Activated naive CD8-positive, alpha-beta T cell treated with anti-CD3 and anti-CD28 coated beads for 36 hours (primary cell): Measurements from ENCODE around the gene PCSK1. TPM values are rescaled to one million over a fixed set of nuclear protein-coding genes. Genes with fewer than 3 reads are reported as not detected.
"Not testable (repeated sequence)": the region's sequence is repeated elsewhere in the genome, so short reads cannot be mapped to it uniquely, and the experiment has no call there.

Experiments used
- DNase-seq: peaks from one replicate; pipeline ENCODE4 v3.0.0; 2021
- H3K27ac Mint-ChIP-seq: one replicate; pipeline ENCODE4 v1.8.0; 2022; ENCODE audit warnings: mild to moderate bottlenecking, moderate library complexity, mixed read lengths
- H3K27me3 Mint-ChIP-seq: one replicate; pipeline ENCODE4 v1.8.0; 2022; ENCODE audit warnings: mild to moderate bottlenecking, mixed read lengths
- H3K36me3 Mint-ChIP-seq: one replicate; pipeline ENCODE4 v1.8.0; 2021; ENCODE audit warnings: mild to moderate bottlenecking, mixed read lengths
- H3K4me1 Mint-ChIP-seq: one replicate; pipeline ENCODE4 v1.8.0; 2021; ENCODE audit warnings: mixed read lengths
- H3K4me3 Mint-ChIP-seq: one replicate; pipeline ENCODE4 v1.8.0; 2022; ENCODE audit warnings: mild to moderate bottlenecking, moderate library complexity, mixed read lengths
- H3K9me3 Mint-ChIP-seq: one replicate; pipeline ENCODE4 v1.8.0; 2022; ENCODE audit warnings: mixed read lengths
- total RNA-seq, 2 experiments: library from RNA; stranded (reverse); gene quantifications; one replicate each; pipeline ENCODE4 v1.2.3, GENCODE V29; 2021

PCSK1 gene
- total RNA-seq, 2 experiments from 2014 or later: not detected

GRCh38 chr5:96404191-96404867 lies 28.7 kb downstream of the PCSK1 start:
- Mint-ChIP-seq H3K27me3 (peaks cover 9% of the 10 kb centered on the region), H3K9me3 (no peaks in the 10 kb centered on the region), H3K36me3 (no peaks in the 10 kb centered on the region), H3K4me3 (no peak overlapping the region), H3K4me1 (no peaks in the 10 kb centered on the region), H3K27ac (no peak overlapping the region)
- no peak for DNase-seq

- no peaks in the 10 kb centered on the region for H3K4me1 Mint-ChIP-seq
- no peak overlapping the region for H3K27ac Mint-ChIP-seq
- H3K27me3 Mint-ChIP-seq: peaks cover 9% of the 10 kb centered on the region
- no peaks in the 10 kb centered on the region for H3K9me3 Mint-ChIP-seq
- no peak for DNase-seq
- no peaks in the 10 kb centered on the region for H3K36me3 Mint-ChIP-seq
- no peak overlapping the region for H3K4me3 Mint-ChIP-seq
Observed at GRCh38 chr5:96402500-96402899, 30.5 kb downstream of the PCSK1 start.

GRCh38 chr5:96396878-96397277 lies 36.2 kb downstream of the PCSK1 start:
- H3K27me3 Mint-ChIP-seq: peaks cover 3% of the 10 kb centered on the region
- no peaks in the 10 kb centered on the region for H3K4me1 Mint-ChIP-seq
- no peaks in the 10 kb centered on the region for H3K36me3 Mint-ChIP-seq
- H3K4me3 Mint-ChIP-seq: no peak overlapping the region
- H3K9me3 Mint-ChIP-seq: peaks cover 1% of the 10 kb centered on the region
- no peak overlapping the region for H3K27ac Mint-ChIP-seq
- DNase-seq: no peak

DNA sequence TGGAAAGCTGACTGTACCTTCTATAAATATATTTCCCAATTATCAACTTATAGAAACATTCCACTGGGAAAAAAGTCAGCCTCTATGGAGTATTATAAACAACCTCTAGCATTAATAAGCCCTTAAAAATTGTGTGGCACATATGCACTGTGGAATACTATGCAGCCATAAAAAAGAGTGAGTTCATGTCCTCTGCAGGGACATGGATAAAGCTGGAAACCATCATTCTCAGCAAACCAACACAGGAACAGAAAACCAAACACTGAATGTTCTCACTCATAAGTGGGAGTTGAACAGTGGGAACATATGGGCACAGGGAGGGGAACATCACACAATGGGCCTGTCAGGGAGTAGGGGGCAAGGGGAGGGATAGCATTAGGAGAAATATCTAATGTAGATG lies 37.8 kb downstream of the PCSK1 start:
- H3K27ac Mint-ChIP-seq, H3K9me3 Mint-ChIP-seq, H3K4me1 Mint-ChIP-seq, H3K27me3 Mint-ChIP-seq, DNase-seq, H3K36me3 Mint-ChIP-seq, H3K4me3 Mint-ChIP-seq: not testable (repeated sequence)

GRCh38 chr5:96391921-96392320 lies 41.1 kb downstream of the PCSK1 start:
- H3K9me3 Mint-ChIP-seq: peaks cover 1% of the 10 kb centered on the region
- no peak overlapping the region for H3K4me3 Mint-ChIP-seq
- no peaks in the 10 kb centered on the region for H3K4me1 Mint-ChIP-seq
- peaks cover 3% of the 10 kb centered on the region for H3K27me3 Mint-ChIP-seq
- no peak for DNase-seq
- no peak overlapping the region for H3K27ac Mint-ChIP-seq
- H3K36me3 Mint-ChIP-seq: no peaks in the 10 kb centered on the region

- Mint-ChIP-seq H3K27ac (no peak overlapping the region), H3K36me3 (no peaks in the 10 kb centered on the region), H3K4me3 (no peak overlapping the region), H3K27me3 (peaks cover 21% of the 10 kb centered on the region), H3K9me3 (no peaks in the 10 kb centered on the region), H3K4me1 (no peaks in the 10 kb centered on the region)
- no peak for DNase-seq
Observed at GRCh38 chr5:96388176-96388575, 44.9 kb downstream of the PCSK1 start.

DNA sequence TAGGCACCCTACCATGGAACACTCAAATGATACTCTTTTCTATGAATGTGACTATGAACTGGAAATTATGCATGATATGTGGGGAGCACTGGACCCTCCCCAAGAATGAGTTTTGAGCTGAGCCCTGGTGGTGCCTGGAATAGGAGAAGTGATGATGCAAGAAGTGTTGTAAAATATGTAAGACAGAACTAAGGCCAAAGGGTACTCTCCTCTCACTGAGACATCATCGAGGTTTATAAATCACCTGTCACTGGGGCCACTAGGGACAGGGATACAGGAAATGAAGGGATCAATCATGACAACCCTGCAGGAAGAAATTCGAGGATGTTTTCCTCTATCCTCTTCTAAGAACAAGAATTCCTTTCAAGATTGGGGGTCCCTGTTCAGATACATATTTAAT lies 45.4 kb downstream of the PCSK1 start:
- H3K27ac Mint-ChIP-seq: no peak overlapping the region
- no peaks in the 10 kb centered on the region for H3K36me3 Mint-ChIP-seq
- peaks cover 21% of the 10 kb centered on the region for H3K27me3 Mint-ChIP-seq
- no peak for DNase-seq
- no peaks in the 10 kb centered on the region for H3K4me1 Mint-ChIP-seq
- no peaks in the 10 kb centered on the region for H3K9me3 Mint-ChIP-seq
- H3K4me3 Mint-ChIP-seq: no peak overlapping the region

- Mint-ChIP-seq H3K4me3 (no peak overlapping the region), H3K36me3 (no peaks in the 10 kb centered on the region), H3K27me3 (peaks cover 22% of the 10 kb centered on the region), H3K9me3 (no peaks in the 10 kb centered on the region), H3K4me1 (peaks cover 3% of the 10 kb centered on the region), H3K27ac (no peak overlapping the region)
- no peak for DNase-seq
Observed at GRCh38 chr5:96385538-96385937, 47.5 kb downstream of the PCSK1 start.

DNA sequence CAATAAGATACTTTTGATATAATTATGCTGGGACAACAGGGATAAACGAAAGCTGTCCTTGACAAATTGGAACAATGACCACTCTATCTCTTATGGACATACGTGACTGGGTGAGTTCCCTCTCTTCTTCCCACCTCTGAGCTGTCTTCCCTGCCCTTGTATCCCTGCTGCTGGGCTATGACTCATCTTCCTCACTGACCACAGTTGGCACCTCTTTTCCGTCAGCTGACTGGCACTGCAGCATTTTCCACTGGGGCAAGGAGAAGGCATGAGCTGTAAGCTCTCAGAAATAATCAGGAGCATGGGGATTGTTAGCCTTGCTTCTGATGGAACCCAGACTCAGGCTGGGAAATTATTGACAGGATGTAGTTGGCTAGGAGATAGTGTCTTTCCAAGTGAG lies 48.7 kb downstream of the PCSK1 start:
- Mint-ChIP-seq H3K27me3 (peaks cover 22% of the 10 kb centered on the region), H3K4me1 (peaks cover 3% of the 10 kb centered on the region), H3K9me3 (no peaks in the 10 kb centered on the region), H3K36me3 (no peaks in the 10 kb centered on the region), H3K4me3 (no peak overlapping the region), H3K27ac (no peak overlapping the region)
- no peak for DNase-seq

- H3K27me3 Mint-ChIP-seq: peaks cover 22% of the 10 kb centered on the region
- H3K4me3 Mint-ChIP-seq: no peak overlapping the region
- no peak for DNase-seq
- no peaks in the 10 kb centered on the region for H3K36me3 Mint-ChIP-seq
- H3K9me3 Mint-ChIP-seq: no peaks in the 10 kb centered on the region
- H3K4me1 Mint-ChIP-seq: peaks cover 3% of the 10 kb centered on the region
- H3K27ac Mint-ChIP-seq: no peak overlapping the region
Observed at GRCh38 chr5:96381526-96381925, 51.5 kb downstream of the PCSK1 start.

DNA sequence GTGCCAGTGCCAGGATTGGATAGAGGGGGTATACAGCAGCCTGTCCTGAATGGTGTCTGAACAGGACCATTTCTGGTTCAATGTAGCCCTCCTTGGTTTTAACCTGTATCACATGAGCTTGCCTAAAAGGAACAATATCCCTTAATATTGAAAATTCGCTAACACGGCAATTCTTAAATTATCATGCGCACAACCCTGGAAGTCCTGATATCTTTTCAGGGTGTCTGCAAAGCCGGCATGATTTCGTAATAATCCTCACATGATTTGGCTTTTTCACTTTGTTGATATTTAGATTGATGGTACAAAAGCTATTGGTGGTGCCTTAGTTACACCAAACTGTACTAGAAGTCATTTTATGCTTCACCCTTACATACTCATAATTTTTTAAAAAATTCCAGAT lies 53.2 kb downstream of the PCSK1 start:
- no peaks in the 10 kb centered on the region for H3K36me3 Mint-ChIP-seq
- no peak overlapping the region for H3K27ac Mint-ChIP-seq
- H3K9me3 Mint-ChIP-seq: no peaks in the 10 kb centered on the region
- peaks cover 4% of the 10 kb centered on the region for H3K4me1 Mint-ChIP-seq
- no peak for DNase-seq
- H3K4me3 Mint-ChIP-seq: no peak overlapping the region
- H3K27me3 Mint-ChIP-seq: peaks cover 16% of the 10 kb centered on the region

DNA sequence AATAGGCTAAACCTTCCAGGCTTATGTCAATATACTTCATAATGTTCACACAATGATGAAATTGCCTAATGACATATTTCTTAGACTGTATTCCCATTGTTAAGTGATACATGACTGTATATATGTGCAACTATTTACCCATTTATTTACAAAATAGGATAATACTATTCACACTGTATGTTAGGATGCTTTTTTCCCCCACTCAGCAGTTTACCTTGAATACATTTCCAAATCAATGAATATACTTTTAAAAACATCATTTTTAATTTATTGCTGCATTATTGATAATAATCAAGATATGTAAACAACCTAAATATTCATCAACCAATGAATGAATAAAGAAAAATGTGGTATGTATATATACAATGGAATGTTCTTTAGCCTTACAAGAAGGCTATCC lies 55.5 kb downstream of the PCSK1 start:
- no peak for DNase-seq
- no peaks in the 10 kb centered on the region for H3K36me3 Mint-ChIP-seq
- peaks cover 16% of the 10 kb centered on the region for H3K27me3 Mint-ChIP-seq
- no peaks in the 10 kb centered on the region for H3K9me3 Mint-ChIP-seq
- peaks cover 9% of the 10 kb centered on the region for H3K4me1 Mint-ChIP-seq
- no peak overlapping the region for H3K27ac Mint-ChIP-seq
- no peak overlapping the region for H3K4me3 Mint-ChIP-seq

GRCh38 chr5:96377167-96377566 lies 55.9 kb downstream of the PCSK1 start:
- no peak overlapping the region for H3K27ac Mint-ChIP-seq
- H3K27me3 Mint-ChIP-seq: peaks cover 17% of the 10 kb centered on the region
- H3K9me3 Mint-ChIP-seq: no peaks in the 10 kb centered on the region
- H3K36me3 Mint-ChIP-seq: no peaks in the 10 kb centered on the region
- DNase-seq: no peak
- peaks cover 9% of the 10 kb centered on the region for H3K4me1 Mint-ChIP-seq
- no peak overlapping the region for H3K4me3 Mint-ChIP-seq

GRCh38 chr5:96374653-96375052 lies 58.4 kb downstream of the PCSK1 start:
- Mint-ChIP-seq H3K27me3 (peaks cover 20% of the 10 kb centered on the region), H3K4me1 (peaks cover 5% of the 10 kb centered on the region), H3K9me3 (no peaks in the 10 kb centered on the region), H3K27ac (no peak overlapping the region), H3K4me3 (no peak overlapping the region), H3K36me3 (no peaks in the 10 kb centered on the region)
- no peak for DNase-seq

GRCh38 chr5:96373381-96373733 lies 59.7 kb downstream of the PCSK1 start:
- no peaks in the 10 kb centered on the region for H3K9me3 Mint-ChIP-seq
- DNase-seq: no peak
- no peaks in the 10 kb centered on the region for H3K36me3 Mint-ChIP-seq
- no peak overlapping the region for H3K4me3 Mint-ChIP-seq
- H3K27me3 Mint-ChIP-seq: peaks cover 26% of the 10 kb centered on the region
- peaks cover 5% of the 10 kb centered on the region for H3K4me1 Mint-ChIP-seq
- no peak overlapping the region for H3K27ac Mint-ChIP-seq

DNA sequence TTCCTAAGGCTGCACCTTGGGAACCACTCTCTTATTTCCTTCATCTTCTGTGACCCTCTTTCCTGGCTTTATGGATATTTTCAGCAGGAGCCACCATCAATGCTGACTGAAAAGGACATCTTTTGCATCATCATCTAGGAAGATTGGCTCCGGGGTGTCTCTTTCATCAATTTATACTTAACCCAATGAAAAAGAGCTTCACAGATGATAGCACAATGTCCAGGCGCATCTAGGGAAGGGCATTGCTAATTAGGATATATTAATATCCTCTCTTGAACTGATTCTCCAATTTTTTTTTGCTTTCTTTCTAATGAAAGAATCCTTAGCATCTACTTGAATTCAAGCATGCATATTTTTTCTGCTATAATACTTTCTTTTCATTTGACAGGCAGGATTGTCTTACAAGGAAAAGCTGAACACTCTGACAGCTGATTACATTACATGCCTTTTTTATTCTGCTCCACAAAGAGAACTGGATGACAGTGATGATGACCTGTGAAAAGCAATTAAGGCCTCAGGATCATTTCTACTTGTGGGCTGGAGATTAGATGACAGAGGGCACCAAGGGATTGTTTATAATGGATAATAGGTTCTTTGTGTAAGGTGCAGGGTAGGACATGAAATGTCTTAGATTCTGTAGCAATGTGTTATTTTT lies 60.2 kb downstream of the PCSK1 start:
- Mint-ChIP-seq H3K9me3 (no peaks in the 10 kb centered on the region), H3K27me3 (peaks cover 26% of the 10 kb centered on the region), H3K4me3 (no peak overlapping the region), H3K36me3 (no peaks in the 10 kb centered on the region), H3K4me1 (peaks cover 5% of the 10 kb centered on the region), H3K27ac (no peak overlapping the region)
- DNase-seq: no peak
